COLO668 (cell line): ENCODE measurements around the gene BHMT.

Experiments
- DNase-seq: peaks from one replicate; lab custom pipeline; 2025; ENCODE audit not compliant: unreplicated experiment; lab: John Stamatoyannopoulos, UW

BHMT gene

GRCh38 chr5:79111387-79111959, at the start of gene BHMT:
Gene BHMT (plus strand): TSS chr5:79111809. CDS start chr5:79111886, 77 bp downstream.
- no peak for DNase-seq

GRCh38 chr5:79062436-79062835, 49.2 kb upstream of the BHMT start:
- DNase-seq: no peak

GRCh38 chr5:79069488-79070349, 41.9 kb upstream of the BHMT start, which contains the start of the genes BHMT2 and DMGDH:
Gene BHMT2 (plus strand): TSS chr5:79069767. CDS start chr5:79069783, 16 bp downstream.
Gene DMGDH (minus strand): TSS chr5:79069674. CDS start chr5:79069620, 54 bp downstream.
- no peak for DNase-seq

- DNase-seq: no peak
Observed at GRCh38 chr5:79070350-79070667, 41.3 kb upstream of the BHMT start.

- no peak for DNase-seq
Observed at GRCh38 chr5:79074641-79075040, 37.0 kb upstream of the BHMT start.

- DNase-seq: no peak
Observed at GRCh38 chr5:79075646-79076426, 35.8 kb upstream of the BHMT start.

- DNase-seq: no peak
Observed at GRCh38 chr5:79076819-79077218, 34.8 kb upstream of the BHMT start.

GRCh38 chr5:79077680-79078365, 33.8 kb upstream of the BHMT start:
- DNase-seq: no peak

- DNase-seq: no peak
Observed at GRCh38 chr5:79080804-79081203, 30.8 kb upstream of the BHMT start.

- DNase-seq: no peak
Observed at GRCh38 chr5:79081779-79082178, 29.8 kb upstream of the BHMT start.

- DNase-seq: no peak
Observed at GRCh38 chr5:79086116-79086515, 25.5 kb upstream of the BHMT start.

- no peak for DNase-seq
Observed at GRCh38 chr5:79088507-79088906, 23.1 kb upstream of the BHMT start.

GRCh38 chr5:79091064-79091463, 20.5 kb upstream of the BHMT start:
- DNase-seq: no peak

GRCh38 chr5:79093762-79094161, 17.8 kb upstream of the BHMT start:
- DNase-seq: peak; percentile 29

- no peak for DNase-seq
Observed at GRCh38 chr5:79105868-79106267, 5.7 kb upstream of the BHMT start.

- DNase-seq: no peak
Observed at GRCh38 chr5:79107020-79107796, 4.4 kb upstream of the BHMT start.

GRCh38 chr5:79108086-79108485, 3.5 kb upstream of the BHMT start:
- DNase-seq: no peak

GRCh38 chr5:79108792-79109191, 2.8 kb upstream of the BHMT start:
- no peak for DNase-seq

- DNase-seq: no peak
Observed at GRCh38 chr5:79109527-79110492, 1.8 kb upstream of the BHMT start.
